Activated T-helper 1 cell treated with anti-CD3 and anti-CD28 coated beads, Interleukin-12 subunit alpha, Interleukin-12 subunit beta, Interleukin-2, Interleukin-4 antibody, amounts not matched to agents 30 ng/mL and 10 ng/mL and 1 ng/mL, durations not matched to agents 14 hours and 24 hours and 36 hours (primary cell): Measurements from ENCODE around the gene SETD1A. TPM values are rescaled to one million over a fixed set of nuclear protein-coding genes. Genes with fewer than 3 reads are reported as not detected.

Experiments
- DNase-seq: peaks from one replicate; pipeline ENCODE4 v3.0.0; 2021; ENCODE audit warnings: low spot score
- H3K27ac Mint-ChIP-seq: one replicate; pipeline ENCODE4 v1.8.0; 2021; ENCODE audit warnings: mild to moderate bottlenecking, mixed read lengths
- H3K27me3 Mint-ChIP-seq: one replicate; pipeline ENCODE4 v1.8.0; 2022; ENCODE audit warnings: mild to moderate bottlenecking, moderate library complexity, mixed read lengths; ENCODE audit not compliant: insufficient read depth
- H3K36me3 Mint-ChIP-seq: one replicate; pipeline ENCODE4 v1.8.0; 2021; ENCODE audit warnings: low read depth, mixed read lengths
- H3K4me1 Mint-ChIP-seq: one replicate; pipeline ENCODE4 v1.8.0; 2021; ENCODE audit warnings: low read depth, mixed read lengths
- H3K4me3 Mint-ChIP-seq: one replicate; pipeline ENCODE4 v1.8.0; 2021; ENCODE audit warnings: mild to moderate bottlenecking, moderate library complexity, mixed read lengths
- H3K9me3 Mint-ChIP-seq: one replicate; pipeline ENCODE4 v1.8.0; 2021; ENCODE audit warnings: mixed read lengths
- intact Hi-C: fragments of 100-400 bp; cut with micrococcal nuclease; formaldehyde crosslinking; loops from one replicate; pipeline ENCODE4 v1.15.1; 2024
- total RNA-seq: library from RNA; stranded (reverse); gene quantifications from 2 replicates; pipeline ENCODE4 v1.2.3, GENCODE V29; 2022

Gene SETD1A
- 34.0 and 38.8 TPM in 2 replicates for total RNA-seq

DNA sequence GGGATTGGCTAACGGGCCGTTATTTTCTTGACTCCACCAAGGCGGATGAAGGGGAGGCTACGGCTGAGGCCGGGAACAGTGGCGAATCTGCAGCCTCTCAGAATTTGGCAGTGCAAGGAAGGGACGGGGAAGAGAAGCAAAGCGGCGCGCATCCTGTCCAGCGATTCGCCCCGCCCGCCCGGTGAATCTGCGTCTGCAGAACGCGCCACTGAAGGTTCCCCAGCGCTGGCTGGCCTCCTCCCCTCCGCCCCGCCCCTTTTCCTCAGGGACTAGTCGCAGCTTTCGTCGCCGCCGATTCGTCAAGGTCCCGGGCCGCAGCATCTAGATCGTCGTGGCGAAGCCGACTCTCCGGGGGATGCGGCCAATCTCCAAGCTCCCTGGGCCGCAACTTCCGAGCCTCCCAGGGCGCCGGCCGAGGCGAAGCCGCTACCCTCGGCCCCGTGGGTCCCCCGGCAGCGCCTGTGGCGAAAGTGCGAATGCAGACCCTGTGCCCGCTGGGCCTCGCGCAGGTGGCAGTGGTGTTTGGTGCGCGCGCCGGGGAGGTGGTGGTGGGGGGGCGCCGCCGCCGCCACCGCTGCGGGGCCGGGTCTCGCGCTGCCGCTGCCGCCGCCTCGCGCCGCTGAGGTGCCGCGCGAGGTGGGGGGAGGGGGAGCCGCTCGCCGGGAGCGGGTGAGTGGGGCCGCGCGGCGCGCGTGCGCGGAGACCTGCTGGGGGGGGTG lies at the start of gene SETD1A:
Gene SETD1A (plus strand): TSS at position 299 of the 719 bp plus-strand sequence. CDS start 978 bp downstream, outside the sequence.
- DNase-seq, result peak; percentile 93
- Mint-ChIP-seq H3K36me3 (peaks cover 30% of the 10 kb centered on the region), H3K4me3 (peak within 1 kb of the TSS; percentile 96), H3K27me3 (no peaks in the 10 kb centered on the region), H3K9me3 (no peaks in the 10 kb centered on the region), H3K4me1 (peaks cover 28% of the 10 kb centered on the region), H3K27ac (peak within 1 kb of the TSS; percentile 97)
- intact Hi-C loops, result loop anchor here (1.0 to 10.0 kb wide), 14 partner anchors 8 to 487 kb away; partner anchors contain the start of genes FBRS, FUS, KAT8 and ORAI3

GRCh38 chr16:30910427-30911029 lies 47.0 kb upstream of the SETD1A start:
- Mint-ChIP-seq H3K27ac (no peak overlapping the region), H3K9me3 (no peaks in the 10 kb centered on the region), H3K4me1 (peaks cover 7% of the 10 kb centered on the region), H3K36me3 (no peaks in the 10 kb centered on the region), H3K27me3 (no peaks in the 10 kb centered on the region), H3K4me3 (no peak overlapping the region)
- no peak for DNase-seq
- intact Hi-C loops, result no loop called here

DNA sequence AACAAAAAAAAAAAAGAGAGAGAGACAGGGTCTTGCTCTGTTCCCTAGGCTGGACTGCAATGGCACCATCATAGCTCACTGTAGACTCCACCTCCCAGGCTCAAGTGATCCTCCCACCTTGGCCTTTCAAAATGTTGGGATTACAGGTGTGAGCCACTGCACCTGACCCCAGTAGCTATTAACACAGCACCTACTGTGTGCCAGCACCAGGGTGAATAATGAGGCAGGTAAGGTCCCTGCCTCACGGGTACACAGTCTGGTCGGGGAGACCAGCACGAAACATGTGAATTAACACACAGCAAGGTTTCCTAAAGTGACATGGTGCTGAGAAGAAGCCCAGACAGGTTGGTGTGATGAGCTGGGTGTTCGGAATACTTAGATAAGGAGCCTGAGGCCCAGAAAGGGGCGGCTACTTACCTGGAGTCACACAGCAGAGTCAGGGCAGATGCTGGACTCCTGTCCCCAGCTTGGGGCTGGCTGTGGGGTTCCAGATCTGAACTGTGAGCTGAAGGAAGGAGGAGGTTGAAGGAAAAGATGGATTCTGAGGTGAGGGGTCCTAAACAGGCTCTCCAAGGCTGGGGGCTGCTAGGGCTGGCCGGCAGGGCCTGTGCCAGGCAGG lies 44.7 kb upstream of the SETD1A start:
- H3K4me1 Mint-ChIP-seq, result peaks cover 2% of the 10 kb centered on the region
- no peak for DNase-seq
- H3K9me3 Mint-ChIP-seq, result no peaks in the 10 kb centered on the region
- no peak overlapping the region for H3K27ac Mint-ChIP-seq
- H3K4me3 Mint-ChIP-seq, result no peak overlapping the region
- intact Hi-C loops, result no loop called here
- no peaks in the 10 kb centered on the region for H3K36me3 Mint-ChIP-seq
- no peaks in the 10 kb centered on the region for H3K27me3 Mint-ChIP-seq

GRCh38 chr16:30914830-30915229 lies 42.7 kb upstream of the SETD1A start:
- Mint-ChIP-seq H3K4me3 (no peak overlapping the region), H3K36me3 (no peaks in the 10 kb centered on the region), H3K4me1 (no peaks in the 10 kb centered on the region), H3K9me3 (no peaks in the 10 kb centered on the region), H3K27me3 (no peaks in the 10 kb centered on the region), H3K27ac (no peak overlapping the region)
- intact Hi-C loops, result no loop called here
- DNase-seq, result no peak

DNA sequence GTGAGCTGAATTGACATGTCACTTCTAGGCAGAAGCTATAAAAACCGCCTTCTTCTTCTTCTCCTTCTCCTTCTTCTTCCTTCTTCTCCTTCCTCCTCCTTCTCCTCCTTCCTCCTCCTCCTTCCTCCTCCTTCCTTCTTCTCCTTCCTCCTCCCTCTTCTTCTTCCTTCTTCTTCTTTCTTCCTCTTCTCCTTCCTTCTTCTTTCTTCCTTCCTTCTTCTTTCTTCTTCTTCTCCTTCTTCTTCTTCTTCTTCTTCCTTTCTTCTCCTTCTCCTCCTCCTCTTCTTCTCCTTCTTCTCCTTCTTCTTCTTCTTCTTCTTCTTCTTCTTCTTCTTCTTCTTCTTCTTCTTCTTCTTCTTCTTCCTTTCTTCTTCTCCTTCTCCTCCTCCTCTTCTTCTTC lies 38.9 kb upstream of the SETD1A start:
- DNase-seq, result no peak
- Mint-ChIP-seq H3K4me1 (peaks cover 12% of the 10 kb centered on the region), H3K36me3 (no peaks in the 10 kb centered on the region), H3K4me3 (no peak overlapping the region), H3K9me3 (no peaks in the 10 kb centered on the region), H3K27me3 (no peaks in the 10 kb centered on the region), H3K27ac (no peak overlapping the region)
- intact Hi-C loops, result no loop called here

DNA sequence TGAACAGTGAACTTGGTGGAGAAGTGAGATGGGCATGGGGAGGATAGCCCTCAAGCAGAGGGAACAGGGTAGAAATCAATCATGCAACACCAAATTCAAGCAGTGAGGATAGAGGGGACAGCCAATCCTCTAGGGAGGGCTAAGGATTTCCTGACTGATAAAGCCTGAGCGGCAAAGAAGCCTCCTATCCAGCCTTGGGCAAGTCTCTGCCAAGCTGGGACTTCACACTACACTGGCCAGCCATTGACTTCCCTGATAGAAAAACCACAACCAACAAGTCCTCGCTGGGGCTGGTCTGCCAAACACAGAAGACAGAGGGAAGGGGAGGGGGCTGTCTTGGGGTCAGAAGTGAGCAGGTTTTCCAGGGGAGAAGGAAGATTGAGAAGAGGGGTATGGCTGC lies 36.7 kb upstream of the SETD1A start:
- peaks cover 18% of the 10 kb centered on the region for H3K4me1 Mint-ChIP-seq
- no peaks in the 10 kb centered on the region for H3K27me3 Mint-ChIP-seq
- DNase-seq, result no peak
- H3K9me3 Mint-ChIP-seq, result no peaks in the 10 kb centered on the region
- intact Hi-C loops, result loop anchor here (1.0 kb wide), 1 partner anchor 77 kb away; no protein-coding TSS in a partner anchor
- peaks cover under 1% of the 10 kb centered on the region for H3K36me3 Mint-ChIP-seq
- H3K27ac Mint-ChIP-seq, result peak overlapping the region; percentile 25
- H3K4me3 Mint-ChIP-seq, result peak overlapping the region; percentile 95

GRCh38 chr16:30921459-30921747 lies 36.2 kb upstream of the SETD1A start:
- Mint-ChIP-seq H3K36me3 (peaks cover 3% of the 10 kb centered on the region), H3K27ac (peak overlapping the region; percentile 100), H3K4me1 (peaks cover 18% of the 10 kb centered on the region), H3K27me3 (no peaks in the 10 kb centered on the region), H3K9me3 (no peaks in the 10 kb centered on the region), H3K4me3 (peak overlapping the region; percentile 95)
- intact Hi-C loops, result loop anchor here (1.0 kb wide), 1 partner anchor 77 kb away; no protein-coding TSS in a partner anchor
- no peak for DNase-seq

DNA sequence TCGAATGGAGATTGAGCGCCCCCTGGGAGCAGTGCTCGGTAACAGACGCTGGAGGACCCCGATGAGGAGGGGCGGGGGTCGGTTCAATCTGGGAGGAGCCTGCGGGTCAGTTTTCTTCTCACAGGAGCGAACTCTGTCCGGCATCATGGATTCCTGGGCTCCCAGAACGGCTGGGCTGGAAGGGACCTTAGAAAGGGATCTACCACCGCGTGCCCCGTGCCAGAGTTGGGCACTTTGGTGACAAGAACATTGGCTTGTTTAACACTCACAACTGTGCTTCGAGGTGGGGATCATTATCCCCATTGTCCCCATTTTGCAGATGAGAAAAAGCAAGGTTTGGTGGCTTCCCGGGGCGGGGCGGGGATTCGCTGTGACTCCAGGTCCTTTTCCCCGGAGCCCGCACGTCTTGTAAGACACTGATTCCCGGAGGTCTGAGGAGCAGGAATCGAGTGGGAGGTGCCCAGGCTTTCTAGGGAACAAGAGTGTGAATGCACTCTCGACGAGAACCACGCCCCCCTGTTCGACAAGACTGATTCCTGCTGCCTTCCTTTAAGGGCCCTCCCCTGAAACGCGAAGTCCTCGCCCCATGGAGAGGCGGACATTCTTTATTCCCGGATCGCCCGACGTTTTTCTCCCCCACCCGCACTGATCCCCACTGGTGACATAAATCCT lies 35.7 kb upstream of the SETD1A start:
- peak overlapping the region; percentile 95 for H3K4me3 Mint-ChIP-seq
- peaks cover 18% of the 10 kb centered on the region for H3K4me1 Mint-ChIP-seq
- intact Hi-C loops, result loop anchor here (1.0 to 2.0 kb wide), 14 partner anchors 20 to 947 kb away; partner anchors contain the start of genes BCKDK, DCTPP1, FBRS and KAT8
- H3K27me3 Mint-ChIP-seq, result no peaks in the 10 kb centered on the region
- H3K9me3 Mint-ChIP-seq, result no peaks in the 10 kb centered on the region
- DNase-seq, result peak; percentile 80
- peaks cover 6% of the 10 kb centered on the region for H3K36me3 Mint-ChIP-seq
- peak overlapping the region; percentile 100 for H3K27ac Mint-ChIP-seq

DNA sequence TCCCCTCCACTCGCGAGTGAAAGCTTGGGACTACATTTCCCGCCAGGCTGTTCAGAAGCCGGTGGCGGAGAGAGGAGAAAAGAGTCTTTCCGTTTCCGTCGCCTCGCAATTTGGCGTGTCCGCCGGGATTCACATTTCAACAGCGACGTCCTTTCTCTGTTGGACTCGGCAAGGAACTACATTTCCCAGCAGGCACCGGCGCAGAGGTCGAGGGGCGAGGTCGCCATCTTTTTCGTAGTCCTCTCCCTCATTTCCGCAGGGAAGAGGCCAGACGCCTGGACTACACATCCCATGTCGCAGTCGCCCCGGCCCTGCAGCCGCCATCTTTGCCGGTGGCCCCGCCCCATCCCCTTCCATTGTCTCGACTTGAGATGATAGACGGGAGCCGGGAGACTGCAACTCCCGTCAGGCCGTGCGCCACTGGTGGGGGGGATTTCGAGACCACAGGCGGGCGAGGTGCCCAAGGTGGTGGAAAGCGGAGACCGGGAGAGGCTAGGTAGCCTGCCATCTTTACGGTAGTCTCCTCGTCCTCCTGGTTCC lies 35.1 kb upstream of the SETD1A start:
- DNase-seq, result peak; percentile 100
- Mint-ChIP-seq H3K9me3 (no peaks in the 10 kb centered on the region), H3K4me1 (peaks cover 18% of the 10 kb centered on the region), H3K36me3 (peaks cover 6% of the 10 kb centered on the region), H3K27me3 (no peaks in the 10 kb centered on the region), H3K27ac (peak overlapping the region; percentile 100), H3K4me3 (peak overlapping the region; percentile 95)
- intact Hi-C loops, result loop anchor here (1.0 to 2.0 kb wide), 13 partner anchors 20 to 946 kb away; partner anchors contain the start of genes BCKDK, DCTPP1, FBRS and KAT8

DNA sequence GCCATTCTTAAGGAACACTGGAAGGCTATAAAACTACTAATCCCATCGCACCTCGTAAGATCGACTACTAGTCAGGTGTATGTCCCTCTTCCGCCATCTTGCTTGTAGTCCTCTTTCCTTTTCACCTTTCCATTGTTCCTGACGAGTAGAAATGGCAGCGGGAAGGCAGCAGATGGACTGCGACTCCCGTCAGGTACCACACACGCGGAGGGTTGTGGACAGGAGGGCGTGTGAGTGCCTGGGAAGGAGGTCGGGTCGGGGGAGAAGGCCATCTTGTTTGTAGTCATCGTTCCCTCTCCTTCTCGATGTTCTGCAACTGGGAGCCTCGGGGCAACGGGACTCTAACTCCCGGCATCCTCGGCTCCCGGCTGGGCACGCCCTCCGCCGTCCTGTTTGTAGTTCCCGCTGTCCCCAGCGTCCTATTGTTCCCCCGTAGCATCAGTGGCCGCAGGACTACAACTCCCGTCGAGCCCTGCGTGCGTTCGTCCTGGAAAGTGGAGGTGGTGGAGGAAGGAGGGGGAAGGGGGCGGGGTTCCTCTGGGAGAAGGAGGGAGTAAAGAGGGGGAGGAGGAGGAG lies 34.5 kb upstream of the SETD1A start:
- H3K27me3 Mint-ChIP-seq, result no peaks in the 10 kb centered on the region
- H3K36me3 Mint-ChIP-seq, result peaks cover 6% of the 10 kb centered on the region
- peak overlapping the region; percentile 95 for H3K4me3 Mint-ChIP-seq
- no peaks in the 10 kb centered on the region for H3K9me3 Mint-ChIP-seq
- peaks cover 18% of the 10 kb centered on the region for H3K4me1 Mint-ChIP-seq
- H3K27ac Mint-ChIP-seq, result peak overlapping the region; percentile 100
- intact Hi-C loops, result loop anchor here (1.0 to 2.0 kb wide), 22 partner anchors 19 to 946 kb away; partner anchors contain the start of genes ARMC5, BCKDK, CFAP119 and DCTPP1
- peak; percentile 95 for DNase-seq

DNA sequence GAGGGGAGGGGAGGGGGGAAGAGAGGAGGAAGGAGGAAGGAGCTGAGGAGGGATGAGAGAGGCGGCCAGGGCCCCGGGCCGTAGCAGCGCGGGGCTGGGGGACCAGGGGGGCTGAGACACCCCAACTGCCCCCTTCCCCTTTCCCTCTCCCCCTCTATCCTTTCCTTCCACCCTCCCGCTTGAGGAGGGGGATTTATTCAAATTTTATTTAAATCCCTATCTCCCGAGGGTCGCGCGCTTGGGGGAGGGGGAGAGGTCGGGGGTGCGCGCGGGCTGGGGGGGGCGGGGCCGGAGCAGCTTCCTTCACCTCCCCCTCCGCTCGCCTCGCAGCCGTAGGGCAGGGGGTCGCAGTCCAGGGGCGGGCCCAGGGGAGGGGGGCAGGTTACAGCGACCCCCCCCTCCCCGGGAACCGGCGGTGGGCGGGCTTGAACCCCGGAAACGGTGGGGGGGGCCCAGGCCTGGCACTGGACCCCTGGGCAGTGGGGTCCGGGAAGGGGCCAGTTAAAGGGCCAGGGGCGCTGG lies 33.9 kb upstream of the SETD1A start, which contains the start of gene FBXL19:
Gene FBXL19 (plus strand): TSS at position 19 of the 522 bp plus-strand sequence. CDS start 2,183 bp downstream, outside the sequence.
- DNase-seq, result no peak
- intact Hi-C loops, result loop anchor here (1.0 to 2.0 kb wide), 12 partner anchors 19 to 945 kb away; partner anchors contain the start of genes ARMC5, BCKDK, CFAP119 and PHKG2
- Mint-ChIP-seq H3K9me3 (no peaks in the 10 kb centered on the region), H3K27ac (peak within 1 kb of the TSS; percentile 100), H3K27me3 (no peaks in the 10 kb centered on the region), H3K4me3 (peak within 1 kb of the TSS; percentile 95), H3K4me1 (peaks cover 18% of the 10 kb centered on the region), H3K36me3 (peaks cover 6% of the 10 kb centered on the region)
